Activated T-cell treated with anti-CD3 and anti-CD28 coated beads, Interleukin-2, amount 50 U/mL, for 4 hours (primary cell): ENCODE measurements around the gene KRTAP12-3. TPM values are rescaled to one million over a fixed set of nuclear protein-coding genes. Genes with fewer than 3 reads are reported as not detected.
"Not testable (repeated sequence)": the region's sequence is repeated elsewhere in the genome, so short reads cannot be mapped to it uniquely, and the experiment has no call there.

ENCODE experiments used
- ATAC-seq, 2 donors: fragments of 200-7000 bp; cut with Tn5 transposase; one replicate each; pipeline ENCODE4 v1.10.0; 2021
- DNase-seq: peaks from one replicate; pipeline ENCODE4 v3.0.0-alpha.2; 2020
- H3K27me3 Mint-ChIP-seq: one replicate; pipeline ENCODE4 v1.8.0; 2021; ENCODE audit warnings: low read depth, mixed read lengths
- H3K36me3 Mint-ChIP-seq: one replicate; pipeline ENCODE4 v1.8.0; 2022; ENCODE audit warnings: mixed read lengths; ENCODE audit not compliant: insufficient read depth
- H3K4me1 Mint-ChIP-seq: one replicate; pipeline ENCODE4 v1.8.0; 2021; ENCODE audit warnings: low read depth, mixed read lengths
- H3K4me3 Mint-ChIP-seq: one replicate; pipeline ENCODE4 v1.8.0; 2021; ENCODE audit warnings: mild to moderate bottlenecking, moderate library complexity, mixed read lengths
- H3K9me3 Mint-ChIP-seq: one replicate; pipeline ENCODE4 v1.8.0; 2021; ENCODE audit warnings: mixed read lengths
- total RNA-seq, 3 donors: library from RNA; stranded (reverse); gene quantifications; one replicate each; pipeline ENCODE4 v1.2.1, GENCODE V29; 2021

Gene KRTAP12-3
- total RNA-seq, 3 donors from 2014 or later: not detected

DNA sequence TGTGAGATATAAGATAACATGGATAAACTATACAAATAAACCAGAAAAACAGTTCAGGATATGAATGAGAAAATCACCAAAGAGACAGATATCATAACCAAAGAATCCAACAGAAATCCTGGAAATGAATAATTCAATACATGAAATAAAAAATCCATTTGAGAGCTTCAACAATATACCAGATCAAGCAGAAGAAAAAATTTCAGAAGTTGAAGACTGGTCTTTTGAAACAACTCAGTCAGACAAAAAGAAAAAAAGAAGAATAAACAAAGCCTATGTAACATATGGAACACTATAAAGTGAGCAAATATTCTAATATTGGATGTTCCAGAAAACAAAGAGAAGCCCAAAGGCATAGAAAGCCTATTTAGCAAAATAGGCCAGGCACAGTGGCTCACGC is 14.2 kb downstream of the KRTAP12-3 start:
- H3K27me3 Mint-ChIP-seq: peaks cover 2% of the 10 kb centered on the region
- DNase-seq (no peak), ATAC-seq (no peak)
- H3K4me3 Mint-ChIP-seq: no peak overlapping the region
- H3K9me3 Mint-ChIP-seq: peaks cover 24% of the 10 kb centered on the region
- H3K36me3 Mint-ChIP-seq: peaks cover 2% of the 10 kb centered on the region
- H3K4me1 Mint-ChIP-seq: peaks cover 1% of the 10 kb centered on the region

DNA sequence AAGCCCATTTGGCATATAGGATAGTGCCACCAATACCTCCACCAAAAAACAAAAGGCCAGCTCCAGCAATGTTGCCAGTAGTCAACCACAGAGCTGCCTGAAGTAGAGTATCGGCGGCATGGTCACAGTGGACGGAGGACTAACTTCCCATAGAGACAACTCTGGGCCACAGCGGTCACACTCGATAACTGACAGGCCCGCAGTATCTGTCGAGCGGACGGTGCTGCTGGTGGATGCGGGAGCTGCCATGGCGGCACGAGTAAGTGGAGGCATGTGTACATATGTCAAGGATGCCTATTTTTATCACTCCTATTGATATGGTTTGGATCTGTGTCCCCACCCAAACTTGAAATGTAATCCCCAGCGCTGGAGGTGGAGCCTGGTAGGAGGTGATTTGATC is 20.1 kb downstream of the KRTAP12-3 start:
- peaks cover 1% of the 10 kb centered on the region for H3K4me1 Mint-ChIP-seq
- peaks cover 7% of the 10 kb centered on the region for H3K9me3 Mint-ChIP-seq
- peaks cover 4% of the 10 kb centered on the region for H3K27me3 Mint-ChIP-seq
- no peak for ATAC-seq
- peaks cover under 1% of the 10 kb centered on the region for H3K36me3 Mint-ChIP-seq
- DNase-seq: no peak
- H3K4me3 Mint-ChIP-seq: no peak overlapping the region

- no peak for DNase-seq
- H3K9me3 Mint-ChIP-seq: no peaks in the 10 kb centered on the region
- H3K4me3 Mint-ChIP-seq: no peak overlapping the region
- peaks cover 10% of the 10 kb centered on the region for H3K27me3 Mint-ChIP-seq
- no peaks in the 10 kb centered on the region for H3K36me3 Mint-ChIP-seq
- ATAC-seq: no peak
- H3K4me1 Mint-ChIP-seq: peaks cover 6% of the 10 kb centered on the region
Observed at GRCh38 chr21:44681152-44681551, 23.4 kb downstream of the KRTAP12-3 start.

GRCh38 chr21:44681861-44682579 is 24.3 kb downstream of the KRTAP12-3 start, which contains the start of gene KRTAP12-1:
Gene KRTAP12-1 (minus strand): TSS chr21:44682163. CDS start chr21:44682123, 40 bp downstream.
- H3K4me1 Mint-ChIP-seq: peaks cover 6% of the 10 kb centered on the region
- no peaks in the 10 kb centered on the region for H3K9me3 Mint-ChIP-seq
- no peak within 1 kb of the TSS for H3K4me3 Mint-ChIP-seq
- DNase-seq (no peak), ATAC-seq (no peak)
- H3K27me3 Mint-ChIP-seq: peaks cover 12% of the 10 kb centered on the region
- no peaks in the 10 kb centered on the region for H3K36me3 Mint-ChIP-seq

GRCh38 chr21:44682580-44683151 is 24.9 kb downstream of the KRTAP12-3 start:
- peaks cover 12% of the 10 kb centered on the region for H3K27me3 Mint-ChIP-seq
- H3K4me1 Mint-ChIP-seq: peaks cover 6% of the 10 kb centered on the region
- no peaks in the 10 kb centered on the region for H3K9me3 Mint-ChIP-seq
- ATAC-seq (no peak), DNase-seq (no peak)
- no peaks in the 10 kb centered on the region for H3K36me3 Mint-ChIP-seq
- no peak overlapping the region for H3K4me3 Mint-ChIP-seq

- peaks cover 6% of the 10 kb centered on the region for H3K4me1 Mint-ChIP-seq
- no peaks in the 10 kb centered on the region for H3K9me3 Mint-ChIP-seq
- ATAC-seq: no peak
- H3K36me3 Mint-ChIP-seq: no peaks in the 10 kb centered on the region
- no peak for DNase-seq
- peaks cover 12% of the 10 kb centered on the region for H3K27me3 Mint-ChIP-seq
- H3K4me3 Mint-ChIP-seq: no peak overlapping the region
Observed at GRCh38 chr21:44684077-44684476, 26.3 kb downstream of the KRTAP12-3 start.

GRCh38 chr21:44684483-44684882 is 26.8 kb downstream of the KRTAP12-3 start:
- ATAC-seq (no peak), DNase-seq (no peak)
- Mint-ChIP-seq H3K36me3 (no peaks in the 10 kb centered on the region), H3K4me1 (peaks cover 6% of the 10 kb centered on the region), H3K9me3 (no peaks in the 10 kb centered on the region), H3K4me3 (no peak overlapping the region), H3K27me3 (peaks cover 12% of the 10 kb centered on the region)

GRCh38 chr21:44685050-44685449 is 27.3 kb downstream of the KRTAP12-3 start:
- not testable (repeated sequence) for H3K4me1 Mint-ChIP-seq, DNase-seq, H3K9me3 Mint-ChIP-seq, H3K36me3 Mint-ChIP-seq, ATAC-seq, H3K4me3 Mint-ChIP-seq
- H3K27me3 Mint-ChIP-seq: peaks cover 12% of the 10 kb centered on the region

- ATAC-seq (peak; percentile 21 to 46), DNase-seq (no peak)
- Mint-ChIP-seq H3K27me3 (peaks cover 14% of the 10 kb centered on the region), H3K36me3 (no peaks in the 10 kb centered on the region), H3K4me1 (peaks cover 9% of the 10 kb centered on the region), H3K4me3 (no peak overlapping the region), H3K9me3 (no peaks in the 10 kb centered on the region)
Observed at GRCh38 chr21:44686000-44686781, 28.5 kb downstream of the KRTAP12-3 start.

DNA sequence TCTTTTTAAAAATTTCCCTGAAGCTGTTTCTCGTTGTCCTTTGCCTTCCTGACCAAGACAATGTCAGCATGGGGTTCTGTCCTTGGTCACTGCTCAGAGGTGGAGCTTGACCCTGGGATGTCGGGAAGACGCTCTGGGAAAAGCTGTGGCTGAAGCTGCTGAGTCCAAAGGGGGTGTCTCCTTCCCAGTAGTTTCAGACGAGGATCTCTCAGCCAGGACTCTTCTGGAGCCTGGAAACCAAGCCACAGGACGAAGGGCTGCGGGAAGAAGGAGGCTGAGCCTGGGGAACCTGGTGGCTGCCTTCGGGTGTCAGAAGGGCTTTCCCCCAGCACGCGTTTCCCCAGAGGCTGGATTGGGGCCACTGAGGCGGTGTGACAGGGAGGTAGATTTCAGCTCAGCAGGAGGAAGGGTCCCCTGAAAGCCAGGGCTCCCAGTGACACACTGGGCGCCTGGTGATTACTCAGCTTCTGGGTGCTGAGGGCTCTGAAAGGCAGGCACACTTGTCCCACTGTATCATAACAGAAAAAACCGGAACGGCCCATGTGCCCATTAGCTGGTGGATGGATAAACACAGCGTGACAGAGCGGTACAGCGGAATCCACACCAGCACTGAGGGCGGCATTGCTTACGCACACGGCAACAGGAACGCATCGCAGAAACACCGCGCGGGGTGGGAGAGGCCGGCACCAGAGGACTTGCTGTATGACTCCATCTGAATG is 29.3 kb downstream of the KRTAP12-3 start:
- H3K4me3 Mint-ChIP-seq: no peak overlapping the region
- no peaks in the 10 kb centered on the region for H3K9me3 Mint-ChIP-seq
- no peak for ATAC-seq
- peaks cover 16% of the 10 kb centered on the region for H3K4me1 Mint-ChIP-seq
- H3K27me3 Mint-ChIP-seq: peaks cover 15% of the 10 kb centered on the region
- H3K36me3 Mint-ChIP-seq: no peaks in the 10 kb centered on the region
- no peak for DNase-seq

- H3K4me3 Mint-ChIP-seq: no peak overlapping the region
- peaks cover 16% of the 10 kb centered on the region for H3K4me1 Mint-ChIP-seq
- H3K36me3 Mint-ChIP-seq: no peaks in the 10 kb centered on the region
- DNase-seq (no peak), ATAC-seq (no peak)
- H3K27me3 Mint-ChIP-seq: peaks cover 15% of the 10 kb centered on the region
- H3K9me3 Mint-ChIP-seq: peaks cover 5% of the 10 kb centered on the region
Observed at GRCh38 chr21:44687671-44688070, 29.9 kb downstream of the KRTAP12-3 start.

GRCh38 chr21:44689740-44690139 is 32.0 kb downstream of the KRTAP12-3 start:
- H3K36me3 Mint-ChIP-seq, ATAC-seq, H3K4me3 Mint-ChIP-seq, DNase-seq: not testable (repeated sequence)
- peaks cover 20% of the 10 kb centered on the region for H3K4me1 Mint-ChIP-seq
- peaks cover 18% of the 10 kb centered on the region for H3K9me3 Mint-ChIP-seq
- H3K27me3 Mint-ChIP-seq: peaks cover 15% of the 10 kb centered on the region

DNA sequence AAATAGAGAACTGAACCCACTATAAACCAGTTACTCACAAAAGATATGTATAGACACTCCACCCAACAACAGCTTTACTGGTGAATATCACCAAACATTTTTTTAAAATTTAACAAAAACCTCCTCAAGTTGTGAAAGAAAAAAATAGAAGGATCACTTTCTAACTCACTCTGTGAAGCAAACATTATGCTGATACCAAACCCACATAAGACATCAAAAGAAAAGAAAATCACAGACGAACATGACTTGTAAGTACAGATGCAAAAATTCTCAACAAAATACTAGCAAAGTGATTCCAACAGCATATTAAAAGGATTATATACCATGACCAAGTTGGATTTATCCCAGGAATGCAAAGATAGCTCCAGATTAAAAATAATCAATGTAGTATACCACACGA is 34.0 kb downstream of the KRTAP12-3 start:
- peaks cover 20% of the 10 kb centered on the region for H3K4me1 Mint-ChIP-seq
- H3K27me3 Mint-ChIP-seq: peaks cover 9% of the 10 kb centered on the region
- ATAC-seq: no peak
- peaks cover 18% of the 10 kb centered on the region for H3K9me3 Mint-ChIP-seq
- H3K36me3 Mint-ChIP-seq: no peaks in the 10 kb centered on the region
- no peak overlapping the region for H3K4me3 Mint-ChIP-seq
- no peak for DNase-seq
